HG03108 (cell line): ENCODE measurements around the gene VPS35L.

ENCODE experiments used
- ATAC-seq: cut with Tn5 transposase; IDR thresholded peaks from one replicate; pipeline ENCODE4 v1.9.1; 2021; ENCODE audit warnings: moderate library complexity; ENCODE audit not compliant: unreplicated experiment

VPS35L gene

GRCh38 chr16:19555186-19555937 is at the start of gene VPS35L:
TSS of gene VPS35L (plus strand) at chr16:19555703. CDS start at chr16:19555730, 27 bp downstream.
- ATAC-seq, result peak; percentile 93

GRCh38 chr16:19506965-19507364 is 48.5 kb upstream of the VPS35L start:
- no peak for ATAC-seq

- ATAC-seq, result no peak
Observed at GRCh38 chr16:19507867-19508266, 47.6 kb upstream of the VPS35L start.

- ATAC-seq, result no peak
Observed at GRCh38 chr16:19512297-19512696, 43.2 kb upstream of the VPS35L start.

GRCh38 chr16:19513377-19514053 is 42.0 kb upstream of the VPS35L start:
- no peak for ATAC-seq

GRCh38 chr16:19515757-19516156 is 39.7 kb upstream of the VPS35L start:
- ATAC-seq, result no peak

GRCh38 chr16:19517424-19518089 is 37.9 kb upstream of the VPS35L start:
- ATAC-seq, result no peak

GRCh38 chr16:19518388-19518787 is 37.1 kb upstream of the VPS35L start:
- no peak for ATAC-seq

- no peak for ATAC-seq
Observed at GRCh38 chr16:19520861-19521331, 34.6 kb upstream of the VPS35L start.

GRCh38 chr16:19521471-19522396 is 33.8 kb upstream of the VPS35L start, which contains the start of gene GDE1:
TSS of gene GDE1 (minus strand) at chr16:19522098. CDS start at chr16:19521964, 134 bp downstream.
- peak; percentile 74 for ATAC-seq

- ATAC-seq, result no peak
Observed at GRCh38 chr16:19522397-19522732, 33.1 kb upstream of the VPS35L start.

- ATAC-seq, result no peak
Observed at GRCh38 chr16:19522760-19523159, 32.7 kb upstream of the VPS35L start.

GRCh38 chr16:19523184-19523558 is 32.3 kb upstream of the VPS35L start:
- no peak for ATAC-seq

- ATAC-seq, result peak; percentile 74
Observed at GRCh38 chr16:19523559-19524355, 31.7 kb upstream of the VPS35L start, which contains the start of gene CCP110. TSS of gene CCP110 (plus strand) at chr16:19523942. CDS start at chr16:19527882, 3,940 bp downstream.

- ATAC-seq, result no peak
Observed at GRCh38 chr16:19524356-19524615, 31.2 kb upstream of the VPS35L start.

- ATAC-seq, result no peak
Observed at GRCh38 chr16:19524616-19525384, 30.7 kb upstream of the VPS35L start.

- no peak for ATAC-seq
Observed at GRCh38 chr16:19525385-19525723, 30.1 kb upstream of the VPS35L start.

- ATAC-seq, result no peak
Observed at GRCh38 chr16:19527161-19527560, 28.3 kb upstream of the VPS35L start.

GRCh38 chr16:19528666-19529065 is 26.8 kb upstream of the VPS35L start:
- no peak for ATAC-seq
